Psoas muscle (tissue), 8 donors: ENCODE results near the gene EPPIN. TPM values are rescaled to one million over a fixed set of nuclear protein-coding genes. Genes with fewer than 3 reads are reported as not detected.
A peak's percentile ranks its signal among the peaks of the same experiment; 100 is the strongest.

Source experiments
- ATAC-seq, 4 donors: fragments of 200-7000 bp; cut with Tn5 transposase; one replicate each; pipeline ENCODE4 v1.9.1; 2020; ENCODE audit warnings: moderate library complexity in 3 of 4, mild to moderate bottlenecking in 2 of 4
- DNase-seq, 2 donors: peaks; one replicate each; pipeline ENCODE4 v3.0.0-alpha.2; 2020
- H3K27ac ChIP-seq: fragments of 200-600 bp; one replicate; pipeline ENCODE4 v1.8.0; 2022
- H3K27me3 ChIP-seq, 3 donors: fragments of 200-600 bp in 1 of 3; one replicate each; pipeline versions ENCODE4 v1.6.1 to v1.8.0; 2013 to 2022; ENCODE audit warnings: low read length in 2 of 3, mild to moderate bottlenecking in 2 of 3, moderate library complexity in 1 of 3; ENCODE audit not compliant: insufficient read depth in 3 of 3
- H3K36me3 ChIP-seq, 2 donors: fragments of 200-600 bp in 1 of 2; one replicate each; pipeline versions ENCODE4 v1.6.1 to v1.8.0; 2013 to 2022; ENCODE audit warnings: low read depth in 1 of 2, mild to moderate bottlenecking in 1 of 2, moderate library complexity in 1 of 2; ENCODE audit not compliant: insufficient read depth in 1 of 2
- H3K4me1 ChIP-seq: fragments of 200-600 bp; one replicate; pipeline ENCODE4 v1.8.0; 2022
- H3K4me3 ChIP-seq: fragments of 200-600 bp; one replicate; pipeline ENCODE4 v1.8.0; 2022; ENCODE audit warnings: mild to moderate bottlenecking
- H3K9me3 ChIP-seq: fragments of 200-600 bp; one replicate; pipeline ENCODE4 v1.8.0; 2022
- WGBS, 3 donors: extraction: QIAGEN DNeasy Blood & Tissue Kit; methylation state at CpG; one replicate each; pipeline versions ENCODE4 v1.1.6 to v1.1.7; 2013; 5-methylcytosine and 5-hydroxymethylcytosine counted together
- intact Hi-C, 2 donors: fragments of 100-400 bp; cut with DNase I; formaldehyde crosslinking; loops; one replicate each; pipeline versions ENCODE4 v1.11.0 to v1.14.2; 2022
- long read RNA-seq, 2 donors: library from polyadenylated mRNA; unstranded; transcript quantifications; one replicate each; pipeline ENCODE4 v2.0.0, GENCODE V29; 2021
- polyA plus RNA-seq, 3 donors: library from polyadenylated mRNA; stranded (reverse); fragments of 200-250 nt; gene quantifications; one replicate each; pipeline ENCODE4 v1.2.3, GENCODE V29; 2013
- total RNA-seq, 4 donors: library from RNA; stranded (reverse); fragmentation: NEBNext Ultra II Directional in 2 of 4; extraction: Animal tissue kit (Norgen Biotek cat#: 25700) in 2 of 4; gene quantifications; one replicate each; pipeline versions ENCODE4 v1.2.1 to v1.2.4, GENCODE V29; 2021 to 2023
- TF ChIP-seq, protein P1 (sequence below): fragments of 200-600 bp; IDR thresholded peaks from one replicate; pipeline ENCODE4 v1.8.0; 2022; ENCODE audit warnings: antibody characterized with exemption
- donor health status: healthy with polysubstance abuse.
- donor health status: DM: no; HTN: no; CAD: no; lungs with moderate emphysema.
- donor health status: Bipolar disorder and iron deficiency.
- donor health status: healthy.
- donor health status: DM: yes; HTN: yes; CAD: no.
- donor health status: DM: no; HTN: no; CAD: no.
- donor health status: DM: no; HTN: no; CAD: no.
- donor health status: DM: yes; HTN: yes; CAD: no.

The EPPIN gene
- total RNA-seq (not detected), polyA plus RNA-seq (not detected)
- long read RNA-seq, donor 1: 0 reads
- long read RNA-seq, donor 2: 0 reads

DNA sequence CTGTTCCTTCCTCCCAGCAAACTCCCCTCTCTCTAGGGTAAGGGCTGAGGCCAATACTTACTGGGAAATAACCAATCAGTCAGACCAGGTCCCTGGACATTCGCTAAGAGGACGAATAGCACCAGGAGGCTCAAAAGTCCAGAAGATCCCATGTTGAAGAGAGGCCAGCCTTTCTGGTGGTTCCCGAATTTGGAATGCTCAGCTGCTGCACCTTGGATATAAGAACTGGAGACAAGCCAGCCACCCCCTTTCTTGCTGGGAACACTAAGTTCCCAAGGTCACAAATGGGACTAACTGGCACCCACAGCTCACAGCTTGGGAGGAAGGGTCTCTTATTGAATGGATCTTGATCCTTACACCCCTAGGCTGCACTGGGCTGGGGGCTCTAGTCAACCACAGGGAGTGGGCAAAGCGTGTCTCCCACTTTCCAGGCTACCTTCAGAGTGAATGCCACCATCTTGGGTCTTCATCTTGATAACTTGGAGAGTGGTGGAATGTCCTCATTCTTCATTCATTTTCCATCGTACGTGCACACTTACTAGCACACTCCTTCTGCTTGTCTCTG, at the start of gene EPPIN:
Gene EPPIN, minus strand, starts transcription at position 196 of the 565 bp plus-strand sequence. Its CDS starts 44 bp downstream, at position 152.
- DNase-seq (no peak), ATAC-seq (no peak)
- H3K36me3 ChIP-seq: no peaks in the 10 kb centered on the region
- TF ChIP-seq, protein P1, sequence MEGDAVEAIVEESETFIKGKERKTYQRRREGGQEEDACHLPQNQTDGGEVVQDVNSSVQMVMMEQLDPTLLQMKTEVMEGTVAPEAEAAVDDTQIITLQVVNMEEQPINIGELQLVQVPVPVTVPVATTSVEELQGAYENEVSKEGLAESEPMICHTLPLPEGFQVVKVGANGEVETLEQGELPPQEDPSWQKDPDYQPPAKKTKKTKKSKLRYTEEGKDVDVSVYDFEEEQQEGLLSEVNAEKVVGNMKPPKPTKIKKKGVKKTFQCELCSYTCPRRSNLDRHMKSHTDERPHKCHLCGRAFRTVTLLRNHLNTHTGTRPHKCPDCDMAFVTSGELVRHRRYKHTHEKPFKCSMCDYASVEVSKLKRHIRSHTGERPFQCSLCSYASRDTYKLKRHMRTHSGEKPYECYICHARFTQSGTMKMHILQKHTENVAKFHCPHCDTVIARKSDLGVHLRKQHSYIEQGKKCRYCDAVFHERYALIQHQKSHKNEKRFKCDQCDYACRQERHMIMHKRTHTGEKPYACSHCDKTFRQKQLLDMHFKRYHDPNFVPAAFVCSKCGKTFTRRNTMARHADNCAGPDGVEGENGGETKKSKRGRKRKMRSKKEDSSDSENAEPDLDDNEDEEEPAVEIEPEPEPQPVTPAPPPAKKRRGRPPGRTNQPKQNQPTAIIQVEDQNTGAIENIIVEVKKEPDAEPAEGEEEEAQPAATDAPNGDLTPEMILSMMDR: no peak
- no peaks in the 10 kb centered on the region for H3K4me1 ChIP-seq
- H3K27ac ChIP-seq: no peak within 1 kb of the TSS
- H3K4me3 ChIP-seq: no peak within 1 kb of the TSS
- H3K9me3 ChIP-seq: no peaks in the 10 kb centered on the region
- intact Hi-C loops: loop anchor here in 1 of 2 donors (5.0 kb wide), 1 partner anchor 225 kb away; no protein-coding TSS in a partner anchor
- WGBS, 3 donors: 69 to 80% (median 69%) methylated on average over 6 of the region's 6 CpGs
- H3K27me3 ChIP-seq: peaks cover 0 to 10% (median 4%) of the 10 kb centered on the region in 3 donors

DNA sequence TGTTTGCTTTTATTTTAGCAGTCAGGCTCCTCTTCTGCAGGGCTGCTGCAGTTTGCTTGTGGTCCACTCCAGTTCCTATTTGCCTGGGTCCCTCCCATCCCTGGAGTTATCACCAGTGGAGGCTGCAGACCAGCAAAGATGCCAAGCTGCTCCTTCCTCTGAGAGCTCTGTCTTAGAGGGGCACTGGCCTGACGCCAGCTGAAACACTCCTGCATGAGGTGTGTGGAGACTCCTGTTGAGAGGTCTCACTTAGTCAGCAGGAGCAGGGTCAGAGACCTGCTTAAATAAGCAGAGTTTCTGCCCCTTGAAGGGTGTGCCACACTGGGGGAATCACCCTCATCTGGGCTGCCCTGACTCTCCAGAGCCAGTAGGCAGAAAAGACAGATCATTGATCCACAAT, 48.0 kb upstream of the EPPIN start:
- Histone ChIP-seq H3K36me3 (no peaks in the 10 kb centered on the region), H3K27ac (no peak overlapping the region), H3K4me1 (no peaks in the 10 kb centered on the region), H3K9me3 (no peaks in the 10 kb centered on the region), H3K4me3 (no peak overlapping the region), H3K27me3 (no peaks in the 10 kb centered on the region)
- WGBS, 3 donors: 30 to 92% (median 31%) methylated on average over 1 of the region's 1 CpG
- DNase-seq: no peak
- no peak for ATAC-seq
- TF ChIP-seq, protein P1: no peak
- intact Hi-C loops: no loop called here

DNA sequence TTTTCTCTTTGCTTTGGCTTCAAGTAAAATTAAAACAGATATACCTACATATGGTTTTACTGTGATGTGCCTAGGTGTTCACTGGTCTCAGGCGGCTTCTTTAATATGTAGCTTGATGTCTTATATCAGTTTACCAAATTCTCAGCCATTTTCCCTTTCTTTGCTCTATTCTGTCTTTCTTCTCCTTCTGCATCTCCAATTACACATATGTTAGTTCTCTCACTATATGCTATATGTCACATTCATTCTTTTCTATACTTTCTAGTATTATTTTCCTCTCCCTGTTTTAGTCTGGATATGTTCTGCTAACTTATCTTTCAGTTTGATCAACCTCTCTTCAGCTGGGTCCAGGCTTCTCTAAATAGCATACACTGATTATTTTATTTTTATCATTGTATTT, 46.3 kb upstream of the EPPIN start:
- H3K27me3 ChIP-seq: no peaks in the 10 kb centered on the region
- H3K4me3 ChIP-seq: no peak overlapping the region
- intact Hi-C loops: no loop called here
- no peaks in the 10 kb centered on the region for H3K9me3 ChIP-seq
- H3K4me1 ChIP-seq: no peaks in the 10 kb centered on the region
- H3K36me3 ChIP-seq: no peaks in the 10 kb centered on the region
- 35 to 100% (median 43%) methylated on average over 1 of the region's 1 CpG for WGBS, 3 donors
- DNase-seq: no peak
- ATAC-seq: no peak
- TF ChIP-seq, protein P1: no peak
- no peak overlapping the region for H3K27ac ChIP-seq

DNA sequence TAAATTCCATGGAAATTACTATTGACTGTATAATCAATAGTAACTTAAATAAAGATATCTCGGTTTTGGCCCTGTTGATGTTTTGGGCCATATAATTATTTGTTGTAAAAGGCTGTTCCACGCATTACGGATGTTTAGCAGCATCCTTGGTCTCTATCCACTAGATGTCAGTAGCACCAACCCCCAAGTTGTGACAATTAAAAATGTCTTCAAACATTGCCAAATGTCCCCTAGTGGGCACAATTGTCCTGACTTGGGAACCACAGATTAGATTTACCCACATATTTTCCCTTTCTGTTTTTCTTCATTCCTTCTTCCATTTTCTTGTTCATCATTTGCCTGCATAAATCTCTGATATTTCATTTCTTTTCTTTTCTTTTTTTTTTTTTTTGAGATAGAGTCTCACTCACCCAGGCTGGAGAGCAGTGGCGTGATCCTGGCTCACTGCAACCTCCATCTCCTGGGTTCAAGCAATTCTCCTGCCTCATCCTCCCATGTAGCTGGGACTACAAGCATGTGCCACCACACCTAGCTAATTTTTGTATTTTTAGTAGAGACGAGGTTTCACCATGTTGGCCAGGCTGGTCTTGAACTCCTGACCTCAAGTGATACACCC, 45.5 kb upstream of the EPPIN start:
- no peak overlapping the region for H3K4me3 ChIP-seq
- TF ChIP-seq, protein P1: peak; percentile 9
- H3K27me3 ChIP-seq: no peaks in the 10 kb centered on the region
- no peak for ATAC-seq
- H3K36me3 ChIP-seq: no peaks in the 10 kb centered on the region
- DNase-seq: no peak
- no peak overlapping the region for H3K27ac ChIP-seq
- intact Hi-C loops: no loop called here
- H3K9me3 ChIP-seq: no peaks in the 10 kb centered on the region
- no peaks in the 10 kb centered on the region for H3K4me1 ChIP-seq
- 62 to 66% (median 64%) methylated on average over 5 of the region's 5 CpGs for WGBS, 3 donors
